H1 (cell line): ENCODE measurements around the gene OR8B4. TPM values are rescaled to one million over a fixed set of nuclear protein-coding genes. Genes with fewer than 3 reads are reported as not detected.

Source experiments
- CTCF ChIA-PET: fragments of 300-600 bp; sonication (Branson Sonifier 250); formaldehyde crosslinking; loops from one replicate; lab custom pipeline; 2021; ENCODE audit not compliant: partially characterized antibody; lab: Charles Lee
- POLR2A ChIA-PET: fragments of 300-600 bp; sonication (Branson Sonifier 250); formaldehyde crosslinking; loops from one replicate; lab custom pipeline; 2021; ENCODE audit warnings: inconsistent platforms; ENCODE audit not compliant: partially characterized antibody; lab: Charles Lee
- DNase-seq, 2 experiments: peaks; one replicate each; pipeline versions ENCODE4 v3.0.0 to v3.0.0-alpha.2; 2010 to 2022; ENCODE audit warnings: low spot score in 2 of 2, low read depth in 1 of 2, mixed read lengths in 1 of 2
- FAIRE-seq: peaks from 2 replicates; lab custom pipeline; 2011; peaks lifted over from hg19 to GRCh38; lab: Jason Lieb, UNC
- H2AFZ ChIP-seq: 2 replicates; pipeline ENCODE4 v1.8.1; 2012; ENCODE audit warnings: low read length, inconsistent platforms
- H2AK5ac ChIP-seq: 2 replicates; pipeline ENCODE4 v1.6.1; 2013; ENCODE audit warnings: low read depth, low read length
- H2BK120ac ChIP-seq: replicated peaks from 2 replicates; pipeline ENCODE3; 2013; ENCODE audit warnings: low read depth, low read length, inconsistent platforms
- H2BK12ac ChIP-seq: 2 replicates; pipeline ENCODE4 v1.6.1; 2013; ENCODE audit warnings: low read depth, low read length
- H2BK15ac ChIP-seq: 2 replicates; pipeline ENCODE4 v1.6.1; 2013; ENCODE audit warnings: low read length
- H2BK20ac ChIP-seq: 2 replicates; pipeline ENCODE4 v1.6.1; 2013; ENCODE audit warnings: low read length
- H2BK5ac ChIP-seq: 2 replicates; pipeline ENCODE4 v1.6.1; 2013; ENCODE audit warnings: low read depth, low read length
- H3K14ac ChIP-seq: 2 replicates; pipeline ENCODE4 v1.6.1; 2013; ENCODE audit warnings: inconsistent platforms; ENCODE audit not compliant: insufficient read length
- H3K18ac ChIP-seq: 2 replicates; pipeline ENCODE4 v1.6.1; 2013; ENCODE audit warnings: low read length; ENCODE audit errors: extremely low read depth
- H3K23ac ChIP-seq: 2 replicates; pipeline ENCODE4 v1.6.1; 2013; ENCODE audit warnings: inconsistent platforms; ENCODE audit not compliant: insufficient read length
- H3K23me2 ChIP-seq: 2 replicates; pipeline ENCODE4 v1.6.1; 2013; ENCODE audit warnings: low read depth, low read length
- H3K27ac ChIP-seq: 2 replicates; pipeline ENCODE4 v1.6.1; 2011; ENCODE audit warnings: low read depth, low read length, inconsistent platforms
- H3K27me3 ChIP-seq, 4 experiments: replicated peaks in 1 of 4; 1 replicate in 1 of 4; 2 replicates in 3 of 4; pipeline versions ENCODE4 v1.6.1 to v1.8.1; 2011 to 2013; ENCODE audit warnings: low read length in 3 of 4, mild to moderate bottlenecking in 3 of 4, inconsistent platforms in 2 of 4, mixed read lengths in 2 of 4, moderate library complexity in 1 of 4; ENCODE audit not compliant: control insufficient read depth in 3 of 4, insufficient read depth in 3 of 4; ENCODE audit errors: extremely low read depth in 1 of 4
- H3K36me3 ChIP-seq, 4 experiments: 2 replicates each; pipeline versions ENCODE4 v1.6.1 to v1.8.1; 2011 to 2013; ENCODE audit warnings: mild to moderate bottlenecking in 4 of 4, low read length in 3 of 4, moderate library complexity in 2 of 4, control low read depth in 1 of 4, inconsistent platforms in 1 of 4; ENCODE audit not compliant: insufficient read depth in 4 of 4, control insufficient read depth in 2 of 4
- H3K4ac ChIP-seq: replicated peaks from 2 replicates; pipeline ENCODE3; 2013; ENCODE audit warnings: low read length, low read depth, mixed read lengths, inconsistent platforms; ENCODE audit not compliant: insufficient read length
- H3K4me1 ChIP-seq, 4 experiments: replicated peaks in 1 of 4; 1 replicate in 1 of 4; 2 replicates in 3 of 4; pipeline versions ENCODE4 v1.6.1 to v1.8.1; 2011 to 2013; ENCODE audit warnings: low read length in 3 of 4, inconsistent platforms in 2 of 4, mixed read lengths in 1 of 4; ENCODE audit not compliant: insufficient read depth in 4 of 4, control insufficient read depth in 3 of 4
- H3K4me2 ChIP-seq, 2 experiments: 2 replicates each; pipeline versions ENCODE4 v1.6.1 to v1.8.1; 2011 to 2013; ENCODE audit warnings: low read depth in 2 of 2, low read length in 2 of 2, control low read depth in 1 of 2, inconsistent platforms in 1 of 2, mild to moderate bottlenecking in 1 of 2; ENCODE audit not compliant: insufficient read depth in 1 of 2
- H3K4me3 ChIP-seq, 4 experiments: fragments of 200-600, 300-600 bp in 1 of 4; sonication (generic), shearing (Covaris generic), sonication (Bioruptor Twin) in 1 of 4; 2 replicates each; pipeline versions ENCODE4 v1.5.1 to v1.8.1; 2011 to 2016; ENCODE audit warnings: low read length in 4 of 4, low read depth in 3 of 4, control low read depth in 2 of 4, inconsistent platforms in 2 of 4, mild to moderate bottlenecking in 2 of 4, mixed read lengths in 1 of 4, moderate library complexity in 1 of 4; ENCODE audit not compliant: insufficient read depth in 2 of 4; ENCODE audit errors: extremely low read depth in 1 of 4
- H3K56ac ChIP-seq: replicated peaks from 2 replicates; pipeline ENCODE3; 2013; ENCODE audit warnings: low read depth, mild to moderate bottlenecking, mixed read lengths, low read length, inconsistent platforms; ENCODE audit not compliant: insufficient read length
- H3K79me1 ChIP-seq: 2 replicates; pipeline ENCODE4 v1.6.1; 2013; ENCODE audit warnings: low read depth, low read length, control low read depth
- H3K79me2 ChIP-seq, 2 experiments: 2 replicates each; pipeline versions ENCODE4 v1.6.1 to v1.8.1; 2012 to 2013; ENCODE audit warnings: low read length in 2 of 2, mild to moderate bottlenecking in 2 of 2, inconsistent platforms in 1 of 2; ENCODE audit not compliant: insufficient read depth in 2 of 2, control insufficient read depth in 1 of 2
- H3K9ac ChIP-seq, 4 experiments: replicated peaks in 1 of 4; 1 replicate in 1 of 4; 2 replicates in 3 of 4; pipeline versions ENCODE4 v1.6.1 to v1.8.1; 2011 to 2013; ENCODE audit warnings: low read depth in 3 of 4, low read length in 3 of 4, control low read depth in 2 of 4, mild to moderate bottlenecking in 2 of 4, moderate library complexity in 2 of 4, inconsistent platforms in 1 of 4; ENCODE audit errors: extremely low read depth in 1 of 4
- H3K9me3 ChIP-seq, 2 experiments: 2 replicates each; pipeline versions ENCODE4 v1.6.1 to v1.8.1; 2012 to 2013; ENCODE audit warnings: mild to moderate bottlenecking in 2 of 2, moderate library complexity in 2 of 2, control low read depth in 1 of 2, inconsistent platforms in 1 of 2, low read depth in 1 of 2, low read length in 1 of 2, mixed read lengths in 1 of 2; ENCODE audit not compliant: insufficient read depth in 2 of 2
- H4K20me1 ChIP-seq, 2 experiments: replicated peaks in 1 of 2; 2 replicates each; pipeline versions ENCODE3 to v1.8.1; 2011 to 2013; ENCODE audit warnings: inconsistent platforms in 2 of 2, low read length in 2 of 2, mild to moderate bottlenecking in 1 of 2; ENCODE audit not compliant: insufficient read depth in 2 of 2, control insufficient read depth in 1 of 2
- H4K5ac ChIP-seq: 2 replicates; pipeline ENCODE4 v1.6.1; 2013; ENCODE audit warnings: low read length, low read depth, mixed read lengths, inconsistent platforms; ENCODE audit not compliant: insufficient read length
- H4K8ac ChIP-seq: 2 replicates; pipeline ENCODE4 v1.8.0; 2013; ENCODE audit warnings: mild to moderate bottlenecking, moderate library complexity, low read length, inconsistent platforms; ENCODE audit not compliant: insufficient read depth; ENCODE audit errors: extremely low read depth
- H4K91ac ChIP-seq: replicated peaks from 2 replicates; pipeline ENCODE3; 2013; ENCODE audit warnings: low read length, mixed read lengths, inconsistent platforms; ENCODE audit not compliant: insufficient read length
- CBX5 ChIP-seq: fragments of 300-800, 300-1000 bp; sonication (generic); IDR thresholded peaks from 2 replicates; pipeline ENCODE4 v1.7.1; 2016; ENCODE audit warnings: antibody characterized with exemption, low read length, low read depth
- EZH2 ChIP-seq: fragments of 200-600 bp; sonication (generic); IDR thresholded peaks from 2 replicates; pipeline ENCODE4 v1.7.1; 2012; ENCODE audit warnings: low read depth, mild to moderate bottlenecking, moderate library complexity, low read length, inconsistent platforms; ENCODE audit not compliant: severe bottlenecking
- FOSL1 ChIP-seq: IDR thresholded peaks from 2 replicates; pipeline ENCODE4 v1.6.1; 2011; ENCODE audit warnings: mild to moderate bottlenecking, low read depth, low read length, moderate library complexity; ENCODE audit not compliant: insufficient read depth
- JUN ChIP-seq: IDR thresholded peaks from 2 replicates; pipeline ENCODE4 v1.6.1; 2011; ENCODE audit warnings: low read depth, mild to moderate bottlenecking, improper control_type of control experiment, low read length
- KDM5A ChIP-seq: fragments of 200-600 bp; IDR thresholded peaks from 2 replicates; pipeline ENCODE4 v1.7.1; 2012; ENCODE audit warnings: mild to moderate bottlenecking, low read length, inconsistent platforms, mixed read lengths
- MAFK ChIP-seq: IDR thresholded peaks from 2 replicates; pipeline ENCODE4 v1.6.1; 2012; ENCODE audit warnings: low read depth, mild to moderate bottlenecking, improper control_type of control experiment, low read length
- PHF8 ChIP-seq: fragments of 200-600 bp; sonication (generic); conservative IDR thresholded peaks from 2 replicates; pipeline ENCODE4 v1.7.1; 2012; ENCODE audit warnings: low read depth, mild to moderate bottlenecking, inconsistent platforms, low read length, moderate library complexity
- POLR2A ChIP-seq, 2 experiments: IDR thresholded peaks; 1 replicate in 1 of 2; 2 replicates in 1 of 2; pipeline ENCODE4 v1.6.1; 2011; ENCODE audit warnings: low read depth in 2 of 2, low read length in 2 of 2, mild to moderate bottlenecking in 2 of 2; ENCODE audit errors: control extremely low read depth in 1 of 2
- POU5F1 ChIP-seq: IDR thresholded peaks from 2 replicates; pipeline ENCODE4 v1.6.1; 2011; ENCODE audit warnings: low read depth, mild to moderate bottlenecking, low read length, moderate library complexity
- SIN3A ChIP-seq, 2 experiments: IDR thresholded peaks in 1 of 2; conservative IDR thresholded peaks in 1 of 2; 2 replicates each; pipeline ENCODE4 v1.6.1; 2011 to 2012; ENCODE audit warnings: low read length in 2 of 2, improper control_type of control experiment in 1 of 2, low read depth in 1 of 2, mild to moderate bottlenecking in 1 of 2
- SIX5 ChIP-seq: IDR thresholded peaks from 2 replicates; pipeline ENCODE4 v1.6.1; 2011; ENCODE audit warnings: mild to moderate bottlenecking, low read depth, low read length
- SUZ12 ChIP-seq: fragments of 200-600 bp; sonication (generic); IDR thresholded peaks from 2 replicates; pipeline ENCODE4 v1.6.1; 2012; ENCODE audit warnings: mild to moderate bottlenecking, inconsistent platforms, low read length, moderate library complexity, mixed read lengths
- TAF1 ChIP-seq: IDR thresholded peaks from 2 replicates; pipeline ENCODE4 v1.6.1; 2011; ENCODE audit warnings: mild to moderate bottlenecking, low read depth, low read length
- WGBS, 2 experiments: shearing (Covaris generic) in 1 of 2; methylation state at CpG; one replicate each; pipeline versions ENCODE4 v1.1.6 to v1.1.7; 2013 to 2015; ENCODE audit warnings: low lambda C conversion rate in 2 of 2, mixed read lengths in 2 of 2, inconsistent platforms in 1 of 2, low coverage in 1 of 2, missing lambda C conversion rate in 1 of 2; ENCODE audit not compliant: insufficient replicate concordance in 2 of 2, insufficient coverage in 1 of 2, insufficient read length in 1 of 2; ENCODE audit errors: extremely low coverage in 1 of 2, missing lambda C conversion rate in 1 of 2; 5-methylcytosine and 5-hydroxymethylcytosine counted together
- polyA plus RNA-seq, 7 experiments: library from polyadenylated mRNA; depleted of rRNA in 3 of 7; stranded (reverse) in 5 of 7; unstranded in 2 of 7; fragments of >200 nt in 5 of 7; fragments of 200-250 nt in 2 of 7; gene quantifications; 1 replicate in 5 of 7; 2 replicates in 1 of 7; 4 replicates in 1 of 7; pipeline versions ENCODE4 v1.2.1 to v1.2.3, GENCODE V29; 2011 to 2013; ENCODE audit warnings: missing spikeins in 2 of 7, mixed read lengths in 2 of 7
- total RNA-seq: library from RNA; stranded (reverse); fragmentation: NEBNext Ultra II Directional; extraction: Animal tissue kit (Norgen Biotek cat#: 25700); gene quantifications from 2 replicates; pipeline ENCODE4 v1.2.1, GENCODE V29; 2021
- TF ChIP-seq, protein P1 (sequence below): IDR thresholded peaks from 2 replicates; pipeline ENCODE4 v1.6.1; 2011; ENCODE audit warnings: low read length, improper control_type of control experiment

The OR8B4 gene
- total and polyA plus RNA-seq, 2 of the 8 experiments (the other 6 are each of a cell fraction or from before 2014, with no cell fraction given): not detected

DNA sequence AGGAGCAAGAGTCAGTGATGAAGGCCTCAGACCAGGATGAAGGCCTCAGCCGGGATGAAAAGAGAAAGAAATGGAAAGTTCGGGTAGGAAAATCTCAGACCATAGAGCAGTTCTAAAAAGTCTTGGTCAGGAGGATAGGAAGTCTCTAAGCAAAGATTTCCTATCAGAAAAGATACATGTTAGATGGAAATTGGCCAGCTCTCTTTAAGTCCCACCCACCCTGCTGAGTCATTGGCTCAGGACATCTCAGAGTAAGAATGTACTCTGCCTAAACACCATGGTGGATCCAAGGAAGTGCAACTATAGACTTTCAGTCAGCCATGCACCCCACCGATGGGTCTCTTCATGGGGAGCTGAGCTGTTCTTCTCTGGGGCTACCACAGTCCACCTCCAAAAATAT lies 30.3 kb downstream of the OR8B4 start:
- no peak overlapping the region for H3K23ac ChIP-seq
- WGBS, 2 experiments: 72% methylated on average over 3 of the region's 3 CpGs; no CpG with 5 or more reads in 1 of the 2 experiments
- H3K23me2 ChIP-seq: no peaks in the 10 kb centered on the region
- no peaks in the 10 kb centered on the region for H3K4me1 ChIP-seq
- H3K4me3 ChIP-seq: no peak overlapping the region
- ChIA-PET POLR2A (no interaction called here), CTCF (interaction anchor here (0.7 kb wide), 1 partner anchor 53 kb away, joined by 3 read pairs; no protein-coding TSS in a partner anchor)
- H2AFZ ChIP-seq: no peak overlapping the region
- H3K18ac ChIP-seq: no peak overlapping the region
- H3K14ac ChIP-seq: no peak overlapping the region
- H3K27me3 ChIP-seq: no peaks in the 10 kb centered on the region
- no peak overlapping the region for H3K4me2 ChIP-seq
- no peak overlapping the region for H2BK20ac ChIP-seq
- H3K27ac ChIP-seq: no peak overlapping the region
- H3K79me1 ChIP-seq: no peaks in the 10 kb centered on the region
- no peak overlapping the region for H2BK12ac ChIP-seq
- no peak overlapping the region for H4K5ac ChIP-seq
- H2AK5ac ChIP-seq: no peak overlapping the region
- H3K79me2 ChIP-seq: no peaks in the 10 kb centered on the region
- H2BK5ac ChIP-seq: no peak overlapping the region
- H3K36me3 ChIP-seq: no peaks in the 10 kb centered on the region
- H3K56ac ChIP-seq: no peak overlapping the region
- no peak overlapping the region for H3K4ac ChIP-seq
- no peak overlapping the region for H4K91ac ChIP-seq
- no peak overlapping the region for H3K9ac ChIP-seq
- DNase-seq (no peak), FAIRE-seq (no peak)
- no peaks in the 10 kb centered on the region for H3K9me3 ChIP-seq
- H2BK15ac ChIP-seq: no peak overlapping the region
- no peak overlapping the region for H4K8ac ChIP-seq
- no peak overlapping the region for H2BK120ac ChIP-seq
- no peaks in the 10 kb centered on the region for H4K20me1 ChIP-seq
- TF ChIP-seq JUN (no peak), POLR2A (IDR thresholded peaks at IDR 0.05; ENCODE audit: control extremely low read depth in 1 of 2, low read depth in 2 of 2, low read length in 2 of 2) (no peak), CBX5 (no peak), SIX5 (no peak), PHF8 (no peak), MAFK (no peak), EZH2 (no peak), SUZ12 (no peak), POU5F1 (no peak), KDM5A (no peak), TAF1 (no peak), SIN3A (conservative IDR thresholded peaks at IDR 0.05 in 1 of 2, IDR thresholded peaks at IDR 0.05 in 1 of 2; ENCODE audit: low read depth in 1 of 2, low read length in 2 of 2) (no peak), FOSL1 (no peak)
- TF ChIP-seq, protein P1, sequence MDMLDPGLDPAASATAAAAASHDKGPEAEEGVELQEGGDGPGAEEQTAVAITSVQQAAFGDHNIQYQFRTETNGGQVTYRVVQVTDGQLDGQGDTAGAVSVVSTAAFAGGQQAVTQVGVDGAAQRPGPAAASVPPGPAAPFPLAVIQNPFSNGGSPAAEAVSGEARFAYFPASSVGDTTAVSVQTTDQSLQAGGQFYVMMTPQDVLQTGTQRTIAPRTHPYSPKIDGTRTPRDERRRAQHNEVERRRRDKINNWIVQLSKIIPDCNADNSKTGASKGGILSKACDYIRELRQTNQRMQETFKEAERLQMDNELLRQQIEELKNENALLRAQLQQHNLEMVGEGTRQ: no peak
